ENCODE data around the gene RND3. TPM values are rescaled to one million over a fixed set of nuclear protein-coding genes. Genes with fewer than 3 reads are reported as not detected.

The RND3 gene
- total RNA-seq, 2 experiments from 2014 or later, result not detected

DNA sequence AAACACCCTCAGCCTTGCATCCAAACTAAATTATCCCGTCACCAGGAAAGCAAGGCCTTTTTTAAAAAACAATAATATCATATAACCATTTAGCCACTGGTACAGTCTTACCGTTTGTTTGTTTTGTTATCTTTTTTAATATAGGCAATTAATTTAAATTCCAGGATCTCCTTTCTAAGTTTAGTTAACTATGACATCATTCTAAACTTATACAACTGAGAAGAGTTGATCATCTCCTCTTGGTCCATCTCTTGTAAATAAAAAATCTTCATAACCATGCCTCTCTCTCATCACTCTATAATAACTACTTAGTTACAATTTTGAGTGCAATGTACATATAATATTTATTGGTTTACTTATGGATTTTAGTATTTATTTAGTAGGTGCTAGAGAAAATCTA is 46.2 kb downstream of the RND3 start:
- POLR2A ChIA-PET, result no interaction called here
- Mint-ChIP-seq H3K27ac (no peak overlapping the region), H3K36me3 (no peaks in the 10 kb centered on the region), H3K4me1 (ENCODE audit: low read depth) (no peaks in the 10 kb centered on the region), H3K4me3 (no peak overlapping the region), H3K27me3 (no peaks in the 10 kb centered on the region), H3K9me3 (no peaks in the 10 kb centered on the region)
- no peak for DNase-seq
- CTCF ChIA-PET, result no interaction called here
- intact Hi-C loops (cut with micrococcal nuclease), result no loop called here

DNA sequence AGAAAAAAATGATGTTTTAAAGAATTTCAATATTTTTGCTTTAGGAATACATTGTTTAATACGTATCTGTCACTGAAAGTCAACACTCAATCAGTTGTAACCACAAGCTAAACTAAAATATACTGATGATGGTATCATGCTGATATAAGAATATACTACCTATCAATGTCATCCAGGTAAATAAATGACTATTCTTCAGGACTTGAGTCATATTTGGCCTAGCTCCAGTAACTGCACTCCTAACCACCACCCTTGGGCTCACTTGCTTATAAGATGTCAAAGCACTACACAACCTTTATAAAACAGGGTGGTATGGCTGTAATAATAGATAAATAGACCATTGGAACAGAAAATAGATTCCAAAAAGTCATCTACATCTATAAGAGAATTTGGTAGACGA is 48.8 kb downstream of the RND3 start:
- ChIA-PET POLR2A (no interaction called here), CTCF (no interaction called here)
- H3K36me3 Mint-ChIP-seq, result no peaks in the 10 kb centered on the region

DNA sequence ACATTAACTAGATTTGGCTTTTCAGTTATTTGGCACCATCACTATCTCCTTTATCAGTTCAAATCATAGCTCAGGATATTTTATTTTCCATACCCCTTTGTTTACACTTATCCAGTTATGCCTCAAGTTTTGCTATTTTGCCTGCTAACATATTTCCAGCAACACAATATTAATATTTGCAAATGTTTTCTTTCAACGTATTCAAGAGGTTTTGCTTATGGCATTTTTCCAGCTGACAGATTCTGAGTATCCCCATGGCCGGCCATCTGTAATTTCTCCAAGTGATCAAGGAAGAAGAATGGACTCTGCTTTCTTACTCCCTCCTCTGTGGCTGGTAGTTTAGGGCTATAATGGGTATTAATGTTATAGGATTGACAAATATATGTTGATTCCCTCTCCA is 49.4 kb downstream of the RND3 start:
- no peak for DNase-seq
- H3K27ac Mint-ChIP-seq, result no peak overlapping the region
- H3K4me1 Mint-ChIP-seq (ENCODE audit: low read depth), result no peaks in the 10 kb centered on the region
- H3K36me3 Mint-ChIP-seq, result no peaks in the 10 kb centered on the region
- no peak overlapping the region for H3K4me3 Mint-ChIP-seq
- no peaks in the 10 kb centered on the region for H3K27me3 Mint-ChIP-seq
- CTCF ChIA-PET, result no interaction called here
- intact Hi-C loops (cut with micrococcal nuclease), result no loop called here
- no peaks in the 10 kb centered on the region for H3K9me3 Mint-ChIP-seq
- POLR2A ChIA-PET, result no interaction called here

More for the DNA sequence above, 48.8 kb downstream of the RND3 start:
- Mint-ChIP-seq H3K4me3 (no peak overlapping the region), H3K27ac (no peak overlapping the region), H3K27me3 (no peaks in the 10 kb centered on the region), H3K4me1 (ENCODE audit: low read depth) (no peaks in the 10 kb centered on the region), H3K9me3 (no peaks in the 10 kb centered on the region)
- DNase-seq, result no peak
- intact Hi-C loops (cut with micrococcal nuclease), result no loop called here

DNA sequence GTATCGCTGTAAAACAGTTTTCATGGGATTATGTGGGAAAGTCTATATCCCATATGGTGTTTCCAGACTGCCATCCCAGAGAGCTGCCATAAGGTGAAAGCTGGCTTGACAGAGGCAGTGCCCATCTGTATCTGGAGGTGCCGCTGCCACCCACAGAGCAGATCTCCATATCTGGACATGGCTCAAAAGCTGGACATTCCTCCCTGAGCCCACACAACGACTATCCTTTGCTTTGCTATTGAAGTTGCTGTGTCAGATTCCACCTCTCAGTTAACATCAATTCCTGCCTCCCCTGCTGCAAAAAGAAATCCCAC is 55.2 kb downstream of the RND3 start:
- ChIA-PET POLR2A (no interaction called here), CTCF (no interaction called here)
- DNase-seq, result no peak
- Mint-ChIP-seq H3K4me1 (ENCODE audit: low read depth) (no peaks in the 10 kb centered on the region), H3K9me3 (no peaks in the 10 kb centered on the region), H3K4me3 (no peak overlapping the region), H3K27ac (no peak overlapping the region), H3K36me3 (no peaks in the 10 kb centered on the region), H3K27me3 (no peaks in the 10 kb centered on the region)
- intact Hi-C loops (cut with micrococcal nuclease), result no loop called here

DNA sequence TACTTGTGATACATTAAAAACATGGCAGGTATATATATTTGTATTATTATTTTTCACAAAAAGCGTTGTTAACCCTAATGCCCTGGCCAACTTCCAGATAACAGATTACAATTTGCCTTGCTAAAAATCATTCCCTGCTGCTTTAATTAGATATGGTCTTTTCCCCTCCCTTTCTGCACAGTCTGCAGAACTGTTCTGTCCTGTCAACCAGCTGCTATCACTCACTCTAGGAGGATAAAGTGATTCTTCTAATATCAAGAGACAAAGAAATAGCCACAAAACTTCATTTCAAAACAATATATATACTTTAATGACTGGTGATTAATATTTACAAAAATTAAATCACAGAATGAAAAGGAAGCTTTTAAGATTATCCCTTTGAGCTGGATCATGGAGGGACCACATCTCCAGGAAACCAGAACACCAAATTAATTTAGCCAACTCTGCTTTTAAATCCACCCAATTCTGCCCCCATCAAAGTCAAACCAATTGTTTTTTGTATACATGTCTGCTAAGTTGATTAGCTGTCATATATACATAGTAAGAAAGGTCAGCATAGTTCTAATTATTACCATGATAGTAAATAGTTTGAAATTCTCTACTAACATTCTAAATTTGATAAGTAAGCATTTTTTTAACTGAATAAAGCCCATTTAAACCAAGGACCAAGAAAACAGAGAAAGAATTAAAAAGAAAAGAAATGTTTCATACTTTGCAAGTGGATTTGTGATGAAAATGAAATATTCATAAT is 55.7 kb downstream of the RND3 start:
- no peaks in the 10 kb centered on the region for H3K9me3 Mint-ChIP-seq
- DNase-seq, result no peak
- H3K27ac Mint-ChIP-seq, result no peak overlapping the region
- H3K27me3 Mint-ChIP-seq, result no peaks in the 10 kb centered on the region
- no peak overlapping the region for H3K4me3 Mint-ChIP-seq
- intact Hi-C loops (cut with micrococcal nuclease), result no loop called here
- ChIA-PET POLR2A (no interaction called here), CTCF (no interaction called here)
- H3K36me3 Mint-ChIP-seq, result no peaks in the 10 kb centered on the region
- no peaks in the 10 kb centered on the region for H3K4me1 Mint-ChIP-seq (ENCODE audit: low read depth)

DNA sequence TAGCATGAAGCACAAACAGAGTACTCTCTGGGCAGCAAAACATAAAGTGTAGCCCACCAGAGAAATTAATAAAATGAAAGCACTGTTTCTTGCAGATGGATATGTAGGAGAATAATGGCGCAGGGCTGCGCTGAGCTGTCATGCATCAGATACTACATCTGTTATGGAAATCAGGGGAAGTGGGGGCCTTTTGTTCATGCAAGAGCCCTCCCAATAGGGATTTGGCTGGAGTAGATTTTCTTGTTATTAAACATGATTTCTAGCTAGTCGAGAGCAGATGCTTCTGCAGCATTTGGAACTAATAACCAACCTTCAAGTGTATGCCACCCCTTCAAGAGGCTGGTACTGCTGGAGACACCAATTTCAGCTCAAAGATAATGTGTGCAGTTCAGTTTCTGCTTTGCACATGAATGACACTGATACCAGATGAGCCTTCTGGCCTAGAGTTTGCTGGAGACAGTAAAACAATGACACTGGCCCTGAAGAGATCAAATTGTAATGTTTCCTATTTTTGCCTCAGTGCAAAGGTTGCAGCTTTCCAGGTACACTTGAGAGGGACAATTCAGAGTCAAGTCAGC is 58.0 kb downstream of the RND3 start:
- DNase-seq, result no peak
- no peaks in the 10 kb centered on the region for H3K36me3 Mint-ChIP-seq
- H3K27me3 Mint-ChIP-seq, result peaks cover 1% of the 10 kb centered on the region
- no peaks in the 10 kb centered on the region for H3K4me1 Mint-ChIP-seq (ENCODE audit: low read depth)
- no peak overlapping the region for H3K4me3 Mint-ChIP-seq
- CTCF ChIA-PET, result no interaction called here
- POLR2A ChIA-PET, result no interaction called here
- no peak overlapping the region for H3K27ac Mint-ChIP-seq
- intact Hi-C loops (cut with micrococcal nuclease), result no loop called here
- H3K9me3 Mint-ChIP-seq, result no peaks in the 10 kb centered on the region

DNA sequence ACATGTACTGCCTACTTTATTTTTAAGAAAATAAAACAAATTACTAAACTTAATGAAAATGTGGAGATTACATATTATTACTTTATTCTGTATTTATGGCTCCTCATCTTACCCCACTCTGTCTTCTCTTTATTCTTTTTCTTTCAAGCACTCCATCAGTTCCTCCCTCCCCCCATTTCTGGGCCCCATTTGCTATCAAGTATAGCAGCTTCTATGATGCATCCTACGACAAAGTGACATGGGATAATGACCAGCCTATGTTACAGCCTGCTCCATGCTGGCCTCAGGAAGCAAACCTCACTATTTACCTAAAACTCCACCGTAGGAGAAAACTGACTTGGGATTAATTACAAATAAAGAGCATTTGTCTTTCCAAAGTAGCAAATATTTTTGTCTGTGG is 58.8 kb downstream of the RND3 start:
- no peaks in the 10 kb centered on the region for H3K36me3 Mint-ChIP-seq
- H3K4me3 Mint-ChIP-seq, result no peak overlapping the region
- DNase-seq, result no peak
- intact Hi-C loops (cut with micrococcal nuclease), result no loop called here
- ChIA-PET CTCF (no interaction called here), POLR2A (no interaction called here)
- peaks cover 2% of the 10 kb centered on the region for H3K9me3 Mint-ChIP-seq
- no peaks in the 10 kb centered on the region for H3K4me1 Mint-ChIP-seq (ENCODE audit: low read depth)
- peaks cover 1% of the 10 kb centered on the region for H3K27me3 Mint-ChIP-seq
- no peak overlapping the region for H3K27ac Mint-ChIP-seq

DNA sequence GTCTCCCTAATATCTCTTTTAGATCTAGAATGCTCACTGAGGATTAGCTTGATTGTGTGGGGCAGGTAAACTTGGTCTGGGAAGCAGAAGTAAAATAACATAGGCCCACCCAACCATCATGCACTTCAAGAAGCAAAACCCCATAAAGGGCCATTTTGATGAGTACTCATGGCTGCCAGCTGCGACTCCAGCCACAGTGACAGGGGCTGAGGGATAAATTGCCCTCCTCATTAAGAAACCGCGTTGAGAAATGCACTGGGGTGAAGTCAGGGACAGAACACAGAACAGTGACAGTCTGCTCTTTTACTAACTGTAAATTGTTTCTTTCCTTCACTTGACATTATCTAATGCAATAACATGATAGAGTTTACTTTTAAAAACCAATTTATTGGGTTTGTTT is 60.2 kb downstream of the RND3 start:
- peaks cover 2% of the 10 kb centered on the region for H3K9me3 Mint-ChIP-seq
- no peak overlapping the region for H3K4me3 Mint-ChIP-seq
- H3K4me1 Mint-ChIP-seq (ENCODE audit: low read depth), result no peaks in the 10 kb centered on the region
- intact Hi-C loops (cut with micrococcal nuclease), result no loop called here
- H3K27me3 Mint-ChIP-seq, result peaks cover 1% of the 10 kb centered on the region
- H3K36me3 Mint-ChIP-seq, result no peaks in the 10 kb centered on the region
- CTCF ChIA-PET, result no interaction called here
- POLR2A ChIA-PET, result no interaction called here
- no peak for DNase-seq
- no peak overlapping the region for H3K27ac Mint-ChIP-seq

DNA sequence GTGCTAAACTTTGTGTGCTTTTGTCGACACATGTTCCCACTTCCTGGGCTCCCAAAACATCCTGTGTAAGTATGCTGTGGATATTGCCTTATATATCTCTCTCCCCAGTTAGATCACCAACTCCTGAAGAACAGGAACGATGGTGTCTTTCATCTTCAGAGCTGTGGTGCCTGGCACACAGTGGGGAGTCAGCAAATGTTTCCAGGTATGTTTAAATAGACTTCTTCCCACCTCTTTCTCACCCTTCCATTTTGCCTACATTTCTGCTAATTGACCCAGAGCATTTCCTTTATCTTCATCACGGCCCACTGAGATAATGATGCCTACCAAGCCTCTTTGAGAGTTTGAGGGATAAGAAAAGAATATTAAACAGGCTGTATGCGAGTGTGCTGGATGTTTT is 60.7 kb downstream of the RND3 start:
- ChIA-PET POLR2A (no interaction called here), CTCF (no interaction called here)
- Mint-ChIP-seq H3K9me3 (peaks cover 2% of the 10 kb centered on the region), H3K36me3 (no peaks in the 10 kb centered on the region), H3K4me1 (ENCODE audit: low read depth) (no peaks in the 10 kb centered on the region), H3K27ac (no peak overlapping the region), H3K4me3 (no peak overlapping the region), H3K27me3 (peaks cover 1% of the 10 kb centered on the region)
- DNase-seq, result no peak
- intact Hi-C loops (cut with micrococcal nuclease), result no loop called here

DNA sequence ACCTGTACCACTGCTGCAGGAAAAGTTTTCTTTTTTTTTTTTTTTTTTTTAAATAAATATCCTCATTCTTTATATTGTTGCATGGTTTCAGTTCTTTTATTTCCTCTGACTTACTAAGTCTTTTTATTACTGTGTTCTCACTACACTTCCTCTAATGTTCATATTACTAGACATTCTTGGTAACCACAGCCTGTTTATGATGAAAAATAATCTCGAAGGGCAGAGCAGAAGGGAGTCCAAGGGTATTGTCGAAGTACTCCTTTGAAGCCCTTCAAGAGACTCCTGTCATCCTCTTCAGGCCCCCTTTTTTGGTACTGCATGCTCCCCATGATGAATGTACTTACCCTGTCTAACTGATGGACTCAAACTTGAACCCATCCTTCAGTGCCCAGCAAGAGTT is 61.2 kb downstream of the RND3 start:
- Mint-ChIP-seq H3K27ac (no peak overlapping the region), H3K9me3 (peaks cover 2% of the 10 kb centered on the region), H3K27me3 (peaks cover 1% of the 10 kb centered on the region), H3K4me3 (no peak overlapping the region), H3K36me3 (no peaks in the 10 kb centered on the region), H3K4me1 (ENCODE audit: low read depth) (no peaks in the 10 kb centered on the region)
- POLR2A ChIA-PET, result no interaction called here
- CTCF ChIA-PET, result no interaction called here
- intact Hi-C loops (cut with micrococcal nuclease), result no loop called here
- DNase-seq, result no peak

DNA sequence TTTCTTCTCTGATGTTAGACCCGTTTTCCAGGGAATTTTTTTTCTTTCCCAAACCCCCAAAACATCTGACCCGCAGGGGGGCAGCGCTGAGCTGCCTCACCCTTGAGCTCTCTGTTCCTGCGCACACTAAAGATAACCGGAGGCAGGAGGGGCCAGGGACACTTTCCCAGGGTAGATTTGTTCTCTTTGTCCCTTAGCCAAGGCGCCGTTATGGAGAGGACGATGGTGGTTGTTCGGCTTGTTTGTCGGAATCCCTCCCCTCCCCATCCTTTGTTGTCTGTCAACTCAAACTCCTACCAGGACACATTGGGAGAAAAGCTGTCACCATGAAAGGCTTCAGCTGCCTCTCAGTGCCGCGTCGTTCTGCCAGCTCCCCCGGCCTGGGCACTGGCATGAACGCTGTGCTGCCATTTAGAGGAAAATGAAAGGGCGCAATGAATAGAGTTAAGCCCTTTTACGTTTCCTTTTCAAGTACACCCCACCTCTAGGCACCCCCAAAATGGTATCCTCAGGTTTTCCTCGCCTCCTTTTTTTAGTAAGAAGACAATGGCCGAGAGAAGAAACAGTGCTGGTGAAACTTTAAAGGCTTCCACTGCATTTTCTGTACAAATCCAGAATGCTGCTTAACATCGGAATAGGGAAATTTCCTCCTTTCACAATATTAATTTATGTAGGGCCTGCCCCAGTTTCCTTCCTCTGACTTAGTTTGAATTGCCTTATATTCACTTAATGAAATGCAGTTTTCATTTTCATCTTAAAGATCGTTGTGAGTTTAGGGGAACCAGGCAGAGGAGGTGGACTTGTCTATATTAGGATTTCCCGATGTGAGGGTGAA is 62.1 kb downstream of the RND3 start:
- H3K9me3 Mint-ChIP-seq, result peaks cover 2% of the 10 kb centered on the region
- CTCF ChIA-PET, result no interaction called here
- POLR2A ChIA-PET, result no interaction called here
- no peaks in the 10 kb centered on the region for H3K36me3 Mint-ChIP-seq
- no peak overlapping the region for H3K27ac Mint-ChIP-seq
- intact Hi-C loops (cut with micrococcal nuclease), result no loop called here
- H3K27me3 Mint-ChIP-seq, result peaks cover 1% of the 10 kb centered on the region
- no peak for DNase-seq
- no peaks in the 10 kb centered on the region for H3K4me1 Mint-ChIP-seq (ENCODE audit: low read depth)
- H3K4me3 Mint-ChIP-seq, result no peak overlapping the region

DNA sequence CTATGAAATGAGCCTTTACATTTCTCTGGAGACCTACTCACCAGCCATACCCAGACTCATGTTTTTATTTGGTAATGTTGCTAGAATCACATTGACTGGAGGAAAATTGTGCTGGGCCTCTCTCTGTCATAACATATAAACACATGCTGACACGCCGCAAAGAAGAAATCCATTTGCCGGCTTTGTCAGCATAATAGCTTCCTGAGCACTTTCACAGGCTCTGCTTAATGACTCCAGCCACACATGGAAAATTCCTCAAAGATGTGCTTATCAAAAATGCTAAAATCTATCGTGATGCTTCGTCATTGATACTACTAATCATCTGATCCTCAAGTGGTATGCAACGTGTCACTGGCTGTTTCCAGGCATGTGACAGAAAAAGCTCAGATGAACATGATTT is 63.1 kb downstream of the RND3 start:
- no peak overlapping the region for H3K4me3 Mint-ChIP-seq
- CTCF ChIA-PET, result no interaction called here

DNA sequence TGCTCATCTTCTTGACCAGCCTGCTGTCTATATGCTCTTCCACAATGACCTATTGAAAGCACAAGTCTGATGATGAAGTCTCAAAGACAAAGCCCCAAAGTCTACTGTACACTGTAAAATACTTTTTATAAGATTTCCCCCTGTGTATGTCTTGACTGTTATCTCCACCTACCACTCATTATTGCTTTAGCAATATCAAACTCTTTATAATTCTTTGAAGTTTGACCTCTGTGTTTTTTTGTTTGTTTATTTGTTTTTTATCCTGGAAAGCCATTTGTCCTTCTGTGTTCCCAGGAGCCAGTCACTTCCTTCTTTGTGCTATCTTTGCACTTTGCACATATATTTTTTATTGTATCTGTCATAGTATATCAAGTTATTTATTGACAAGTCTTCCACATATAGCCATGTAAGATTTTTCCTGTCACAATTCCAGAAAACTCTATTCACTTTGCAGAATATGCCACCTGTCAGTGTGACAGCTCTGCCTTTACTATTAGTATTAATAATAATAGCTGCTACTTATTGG is 66.3 kb downstream of the RND3 start:
- no peaks in the 10 kb centered on the region for H3K4me1 Mint-ChIP-seq (ENCODE audit: low read depth)
- peaks cover 2% of the 10 kb centered on the region for H3K9me3 Mint-ChIP-seq
- H3K4me3 Mint-ChIP-seq, result no peak overlapping the region
- intact Hi-C loops (cut with micrococcal nuclease), result no loop called here
- no peaks in the 10 kb centered on the region for H3K27me3 Mint-ChIP-seq
- no peak for DNase-seq
- H3K27ac Mint-ChIP-seq, result no peak overlapping the region
- ChIA-PET CTCF (no interaction called here), POLR2A (no interaction called here)
- no peaks in the 10 kb centered on the region for H3K36me3 Mint-ChIP-seq

More for the DNA sequence above, 63.1 kb downstream of the RND3 start:
- intact Hi-C loops (cut with micrococcal nuclease), result no loop called here
- peaks cover 2% of the 10 kb centered on the region for H3K9me3 Mint-ChIP-seq
- DNase-seq, result no peak
- no peaks in the 10 kb centered on the region for H3K4me1 Mint-ChIP-seq (ENCODE audit: low read depth)
- POLR2A ChIA-PET, result no interaction called here
- H3K27me3 Mint-ChIP-seq, result peaks cover 1% of the 10 kb centered on the region
- no peaks in the 10 kb centered on the region for H3K36me3 Mint-ChIP-seq
- H3K27ac Mint-ChIP-seq, result no peak overlapping the region
